ENCODE measurements around the gene TNFRSF8.
"Not testable (repeated sequence)": the region's sequence is repeated elsewhere in the genome, so short reads cannot be mapped to it uniquely, and the experiment has no call there.

Gene TNFRSF8

GRCh38 chr1:12088607-12089006 lies 25.5 kb downstream of the TNFRSF8 start:
- peak in 1 of 2 experiments; percentile 47 for DNase-seq

GRCh38 chr1:12090326-12090725 lies 27.2 kb downstream of the TNFRSF8 start:
- no peak for DNase-seq

- no peak for DNase-seq
These were observed 28.1 kb downstream of the TNFRSF8 start for GRCh38 chr1:12091191-12091590.

- no peak for DNase-seq
These were observed 31.1 kb downstream of the TNFRSF8 start for GRCh38 chr1:12094180-12094579.

- no peak for DNase-seq
These were observed 32.6 kb downstream of the TNFRSF8 start for GRCh38 chr1:12095452-12096263.

GRCh38 chr1:12096615-12097014 lies 33.5 kb downstream of the TNFRSF8 start:
- no peak for DNase-seq

GRCh38 chr1:12097321-12097720 lies 34.2 kb downstream of the TNFRSF8 start:
- DNase-seq: no peak

GRCh38 chr1:12098786-12099185 lies 35.7 kb downstream of the TNFRSF8 start:
- no peak for DNase-seq

GRCh38 chr1:12099610-12100009 lies 36.5 kb downstream of the TNFRSF8 start:
- DNase-seq: no peak

GRCh38 chr1:12100071-12100470 lies 37.0 kb downstream of the TNFRSF8 start:
- no peak for DNase-seq

- DNase-seq: not testable (repeated sequence)
These were observed 38.0 kb downstream of the TNFRSF8 start for GRCh38 chr1:12101120-12101519.

GRCh38 chr1:12102066-12102465 lies 39.0 kb downstream of the TNFRSF8 start:
- DNase-seq: no peak

GRCh38 chr1:12104417-12104816 lies 41.3 kb downstream of the TNFRSF8 start:
- no peak for DNase-seq

GRCh38 chr1:12106153-12106552 lies 43.0 kb downstream of the TNFRSF8 start:
- DNase-seq: no peak

- peak in 1 of 2 experiments; percentile 39 for DNase-seq
These were observed 43.8 kb downstream of the TNFRSF8 start for GRCh38 chr1:12106861-12107260.

- no peak for DNase-seq
These were observed 44.6 kb downstream of the TNFRSF8 start for GRCh38 chr1:12107718-12108117.

- DNase-seq: no peak
These were observed 46.8 kb downstream of the TNFRSF8 start for GRCh38 chr1:12109901-12110300.

GRCh38 chr1:12111741-12112140 lies 48.6 kb downstream of the TNFRSF8 start:
- DNase-seq: no peak

- no peak for DNase-seq
These were observed 49.6 kb downstream of the TNFRSF8 start for GRCh38 chr1:12112711-12113161.

GRCh38 chr1:12113433-12114339 lies 50.6 kb downstream of the TNFRSF8 start:
- DNase-seq: no peak

- DNase-seq: no peak
These were observed 51.2 kb downstream of the TNFRSF8 start for GRCh38 chr1:12114340-12114683.

GRCh38 chr1:12114916-12115315 lies 51.8 kb downstream of the TNFRSF8 start:
- DNase-seq: no peak

- no peak for DNase-seq
These were observed 58.3 kb downstream of the TNFRSF8 start for GRCh38 chr1:12121212-12122003.
